Panc1 (cell line): ENCODE results near the gene KIAA0232.

Experiments used
- CTCF ChIP-seq: fragments of 450-650 bp; IDR thresholded peaks from 2 replicates; pipeline ENCODE4 v1.5.1; 2017; ENCODE audit warnings: mild to moderate bottlenecking
- POLR2AphosphoS5 ChIP-seq: IDR thresholded peaks from 2 replicates; pipeline ENCODE4 v1.6.1; 2012; ENCODE audit warnings: mild to moderate bottlenecking, low read depth, low read length, moderate library complexity
- REST ChIP-seq, 2 experiments: IDR thresholded peaks; 2 replicates each; pipeline ENCODE4 v1.6.1; 2011 to 2012; ENCODE audit warnings: low read depth in 2 of 2, control low read depth in 1 of 2, low read length in 1 of 2, mild to moderate bottlenecking in 1 of 2, moderate library complexity in 1 of 2; ENCODE audit not compliant: insufficient read depth in 1 of 2
- SIN3A ChIP-seq: IDR thresholded peaks from 2 replicates; pipeline ENCODE4 v1.6.1; 2012; ENCODE audit warnings: low read depth, mild to moderate bottlenecking, low read length, moderate library complexity, borderline replicate concordance; ENCODE audit not compliant: insufficient read depth
- TCF7L2 ChIP-seq: IDR thresholded peaks from 2 replicates; pipeline ENCODE4 v1.6.1; 2011; ENCODE audit warnings: mild to moderate bottlenecking, low read depth, low read length, inconsistent platforms

DNA sequence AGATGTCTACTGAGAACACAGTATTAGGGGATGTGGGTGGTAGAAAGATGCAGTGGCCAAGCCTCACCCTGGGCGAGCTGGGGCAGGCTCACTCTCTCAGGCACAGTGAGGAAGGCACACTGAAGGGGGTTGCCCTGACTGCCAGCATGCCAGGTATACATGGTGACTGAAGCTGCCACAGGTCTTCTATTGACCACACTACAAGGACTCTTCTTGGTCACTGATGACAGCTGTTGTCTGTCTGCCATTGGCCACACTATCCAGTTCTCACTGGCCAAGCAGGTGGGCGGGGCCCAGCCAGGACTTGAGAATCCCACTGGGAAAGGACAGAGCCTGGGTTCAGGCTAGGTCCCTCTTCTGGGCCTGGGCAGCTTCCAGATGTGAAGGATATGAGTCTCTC lies 87.4 kb downstream of the KIAA0232 start:
- TF ChIP-seq REST (IDR thresholded peaks at IDR 0.05; ENCODE audit: insufficient read depth in 1 of 2, low read depth in 2 of 2, low read length in 1 of 2): no peak
- no peak for TF ChIP-seq CTCF
- TF ChIP-seq POLR2AphosphoS5: no peak
- TF ChIP-seq SIN3A: no peak
- no peak for TF ChIP-seq TCF7L2
